SU-DHL-6 (cell line): ENCODE results near the gene RPL10A.

Experiments
- CTCF ChIP-seq: fragments of 200-600 bp; sonication (generic); IDR thresholded peaks from one replicate; pipeline ENCODE4 v1.5.1; 2017; ENCODE audit warnings: antibody characterized with exemption, mild to moderate bottlenecking, low read length, moderate library complexity; ENCODE audit not compliant: insufficient read depth, poor library complexity, severe bottlenecking
- EZH2phosphoT487 ChIP-seq: fragments of 200-600 bp; sonication (generic), shearing (Covaris generic); conservative IDR thresholded peaks from 2 replicates; pipeline ENCODE4 v1.6.1; 2018; ENCODE audit warnings: mild to moderate bottlenecking, antibody characterized with exemption, low read length, moderate library complexity, mixed read lengths

GRCh38 chr6:35474131-35474941 lies 6.1 kb downstream of the RPL10A start:
- TF ChIP-seq CTCF (no peak), EZH2phosphoT487 (no peak)
